OCI-LY7 (cell line): ENCODE results near the gene CLEC2B. TPM values are rescaled to one million over a fixed set of nuclear protein-coding genes. Genes with fewer than 3 reads are reported as not detected.

Source experiments
- BruUV-seq: library from RNA; stranded (reverse); fragments of 400-500 nt; replicated peaks from 2 replicates; lab custom pipeline; 2021; lab: Mats Ljungman, UMichigan
- CTCF ChIA-PET: fragments of 300-600 bp; sonication (Branson Sonifier 250); formaldehyde crosslinking; loops from one replicate; lab custom pipeline; 2022; ENCODE audit warnings: antibody characterized with exemption; ENCODE audit not compliant: unreplicated experiment; lab: Charles Lee
- POLR2A ChIA-PET: fragments of 300-600 bp; sonication (Branson Sonifier 250); formaldehyde crosslinking; loops from one replicate; lab custom pipeline; 2022; ENCODE audit warnings: antibody characterized with exemption; lab: Charles Lee
- DNase-seq: peaks from one replicate; pipeline ENCODE4 v3.0.0-alpha.2; 2015; ENCODE audit warnings: low spot score
- H2AFZ ChIP-seq: fragments of 200-600 bp; sonication (generic), shearing (Covaris generic); 2 replicates; pipeline ENCODE4 v1.6.1; 2014; ENCODE audit warnings: mild to moderate bottlenecking, antibody characterized with exemption, low read length, moderate library complexity
- H3K27ac ChIP-seq: fragments of 200-600 bp; sonication (generic); 2 replicates; pipeline ENCODE4 v1.5.1; 2014; ENCODE audit warnings: mixed run types, low read depth, mild to moderate bottlenecking, moderate library complexity, low read length, inconsistent platforms; ENCODE audit not compliant: poor library complexity, severe bottlenecking
- H3K36me3 ChIP-seq: fragments of 200-600 bp; sonication (generic); 2 replicates; pipeline ENCODE4 v1.6.1; 2014; ENCODE audit warnings: mild to moderate bottlenecking, antibody characterized with exemption, low read length, moderate library complexity, mixed read lengths; ENCODE audit not compliant: insufficient read depth
- H3K4me1 ChIP-seq: fragments of 200-600 bp; sonication (generic); 2 replicates; pipeline ENCODE4 v1.5.1; 2014; ENCODE audit warnings: mild to moderate bottlenecking, low read length; ENCODE audit not compliant: insufficient read depth, poor library complexity, severe bottlenecking
- H3K4me2 ChIP-seq: fragments of 200-600 bp; sonication (generic); 2 replicates; pipeline ENCODE4 v1.6.1; 2014; ENCODE audit warnings: mild to moderate bottlenecking, low read length
- H3K4me3 ChIP-seq: fragments of 200-600 bp; sonication (generic); 2 replicates; pipeline ENCODE4 v1.5.1; 2014; ENCODE audit warnings: mild to moderate bottlenecking, low read depth, low read length; ENCODE audit not compliant: poor library complexity, severe bottlenecking
- H3K79me2 ChIP-seq: fragments of 200-600 bp; sonication (generic); 2 replicates; pipeline ENCODE4 v1.6.1; 2016; ENCODE audit warnings: low read depth, mild to moderate bottlenecking, low read length, moderate library complexity, mixed read lengths; ENCODE audit not compliant: insufficient read depth
- H3K9me2 ChIP-seq: fragments of 200-600 bp; sonication (generic); 2 replicates; pipeline ENCODE4 v1.6.1; 2016; ENCODE audit warnings: mild to moderate bottlenecking, low read length, mixed read lengths; ENCODE audit not compliant: insufficient read depth
- H3K9me3 ChIP-seq: fragments of 200-600 bp; sonication (generic); 2 replicates; pipeline ENCODE4 v1.6.1; 2014; ENCODE audit warnings: mild to moderate bottlenecking, mixed run types, low read length, mixed read lengths
- H4K20me1 ChIP-seq: fragments of 200-600 bp; sonication (generic); 2 replicates; pipeline ENCODE4 v1.6.1; 2014; ENCODE audit warnings: mild to moderate bottlenecking, antibody characterized with exemption, low read length, moderate library complexity, mixed read lengths; ENCODE audit not compliant: insufficient read depth
- EZH2phosphoT487 ChIP-seq: fragments of 200-600 bp; sonication (generic); IDR thresholded peaks from 2 replicates; pipeline ENCODE4 v1.6.1; 2018; ENCODE audit warnings: low read depth, borderline replicate concordance, mild to moderate bottlenecking, mixed run types, antibody characterized with exemption, low read length, moderate library complexity, mixed read lengths
- intact Hi-C: fragments of 100-400 bp; cut with micrococcal nuclease; formaldehyde crosslinking; loops from one replicate; pipeline ENCODE4 v1.10.0; 2022; ENCODE audit not compliant: unreplicated experiment
- total RNA-seq, 2 experiments: library from RNA; depleted of rRNA in 1 of 2; stranded (reverse); fragments of >200 nt in 1 of 2; shearing (Covaris generic) in 1 of 2; gene quantifications; 2 replicates each; pipeline ENCODE4 v1.2.3, GENCODE V29; 2014 to 2022
- TF ChIP-seq, protein P1 (sequence below): fragments of 200-600 bp; sonication (generic); conservative IDR thresholded peaks from 2 replicates; pipeline ENCODE4 v1.5.1; 2014; ENCODE audit warnings: mild to moderate bottlenecking, antibody characterized with exemption, low read length, moderate library complexity, mixed read lengths

CLEC2B gene
- total RNA-seq, 2 experiments from 2014 or later: 2.2 to 2.3 TPM

DNA sequence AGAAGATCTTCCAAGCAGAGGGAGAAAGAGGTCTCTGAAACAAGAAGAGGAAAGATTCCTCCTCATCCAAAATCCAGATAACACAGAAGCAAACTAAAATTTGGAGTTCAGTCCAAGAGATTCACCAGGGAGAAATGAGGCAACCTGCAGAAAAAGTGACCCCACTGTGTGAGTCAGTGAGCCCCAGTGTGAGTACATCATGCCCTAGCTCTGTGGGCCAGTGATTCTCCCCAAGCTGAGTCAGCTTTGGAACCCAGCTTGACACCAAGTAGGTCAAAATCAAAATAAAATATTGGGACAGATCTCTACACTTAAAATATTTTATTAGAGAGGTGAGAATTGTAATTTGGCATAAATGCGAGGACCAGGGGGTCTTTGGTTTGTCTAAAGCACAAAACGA lies 17.2 kb downstream of the CLEC2B start:
- Histone ChIP-seq H2AFZ (no peak overlapping the region), H3K9me3 (no peaks in the 10 kb centered on the region), H3K27ac (no peak overlapping the region), H4K20me1 (no peaks in the 10 kb centered on the region), H3K79me2 (no peaks in the 10 kb centered on the region), H3K4me3 (no peak overlapping the region), H3K36me3 (no peaks in the 10 kb centered on the region), H3K4me1 (no peaks in the 10 kb centered on the region), H3K4me2 (no peak overlapping the region), H3K9me2 (no peaks in the 10 kb centered on the region)
- POLR2A ChIA-PET: no interaction called here
- BruUV-seq: no TSS peak
- DNase-seq: no peak
- CTCF ChIA-PET: no interaction called here
- TF ChIP-seq, protein P1, sequence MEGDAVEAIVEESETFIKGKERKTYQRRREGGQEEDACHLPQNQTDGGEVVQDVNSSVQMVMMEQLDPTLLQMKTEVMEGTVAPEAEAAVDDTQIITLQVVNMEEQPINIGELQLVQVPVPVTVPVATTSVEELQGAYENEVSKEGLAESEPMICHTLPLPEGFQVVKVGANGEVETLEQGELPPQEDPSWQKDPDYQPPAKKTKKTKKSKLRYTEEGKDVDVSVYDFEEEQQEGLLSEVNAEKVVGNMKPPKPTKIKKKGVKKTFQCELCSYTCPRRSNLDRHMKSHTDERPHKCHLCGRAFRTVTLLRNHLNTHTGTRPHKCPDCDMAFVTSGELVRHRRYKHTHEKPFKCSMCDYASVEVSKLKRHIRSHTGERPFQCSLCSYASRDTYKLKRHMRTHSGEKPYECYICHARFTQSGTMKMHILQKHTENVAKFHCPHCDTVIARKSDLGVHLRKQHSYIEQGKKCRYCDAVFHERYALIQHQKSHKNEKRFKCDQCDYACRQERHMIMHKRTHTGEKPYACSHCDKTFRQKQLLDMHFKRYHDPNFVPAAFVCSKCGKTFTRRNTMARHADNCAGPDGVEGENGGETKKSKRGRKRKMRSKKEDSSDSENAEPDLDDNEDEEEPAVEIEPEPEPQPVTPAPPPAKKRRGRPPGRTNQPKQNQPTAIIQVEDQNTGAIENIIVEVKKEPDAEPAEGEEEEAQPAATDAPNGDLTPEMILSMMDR: no peak
- TF ChIP-seq EZH2phosphoT487: no peak
- intact Hi-C loops: no loop called here

GRCh38 chr12:9851050-9851449 lies 18.1 kb downstream of the CLEC2B start:
- no peaks in the 10 kb centered on the region for H3K9me3 ChIP-seq
- no peak overlapping the region for H3K4me2 ChIP-seq
- no peaks in the 10 kb centered on the region for H3K4me1 ChIP-seq
- H3K4me3 ChIP-seq: no peak overlapping the region
- ChIA-PET POLR2A (no interaction called here), CTCF (no interaction called here)
- no peak overlapping the region for H2AFZ ChIP-seq
- H3K27ac ChIP-seq: no peak overlapping the region
- no peaks in the 10 kb centered on the region for H3K79me2 ChIP-seq
- no peaks in the 10 kb centered on the region for H3K9me2 ChIP-seq
- H4K20me1 ChIP-seq: no peaks in the 10 kb centered on the region
- no peak for TF ChIP-seq EZH2phosphoT487
- TF ChIP-seq, protein P1: no peak
- no TSS peak for BruUV-seq
- no peak for DNase-seq
- H3K36me3 ChIP-seq: no peaks in the 10 kb centered on the region
- intact Hi-C loops: no loop called here

GRCh38 chr12:9848899-9849298 lies 20.3 kb downstream of the CLEC2B start:
- no peak for DNase-seq
- no peak overlapping the region for H3K27ac ChIP-seq
- no TSS peak for BruUV-seq
- H3K9me3 ChIP-seq: no peaks in the 10 kb centered on the region
- ChIA-PET POLR2A (interaction anchor here (0.6 kb wide), 1 partner anchor 1227 kb away, joined by 3 read pairs; no protein-coding TSS in a partner anchor), CTCF (no interaction called here)
- H2AFZ ChIP-seq: no peak overlapping the region
- no peaks in the 10 kb centered on the region for H3K4me1 ChIP-seq
- H3K9me2 ChIP-seq: no peaks in the 10 kb centered on the region
- no peak overlapping the region for H3K4me2 ChIP-seq
- no peak for TF ChIP-seq EZH2phosphoT487
- TF ChIP-seq, protein P1: no peak
- H3K36me3 ChIP-seq: no peaks in the 10 kb centered on the region
- H3K79me2 ChIP-seq: no peaks in the 10 kb centered on the region
- H3K4me3 ChIP-seq: no peak overlapping the region
- intact Hi-C loops: no loop called here
- no peaks in the 10 kb centered on the region for H4K20me1 ChIP-seq
